RWPE1 (cell line): ENCODE results near the gene PLA2G1B.

Experiments
- CTCF ChIA-PET: fragments of 350-600 bp; sonication (Branson Sonifier 250); formaldehyde crosslinking; extraction: SDS; loops from one replicate; lab custom pipeline; 2021; lab: Yijun Ruan, JAX
- POLR2A ChIA-PET: fragments of 400-600 bp; formaldehyde crosslinking; extraction: SDS; loops from one replicate; lab custom pipeline; 2020; ENCODE audit warnings: antibody characterized with exemption; ENCODE audit not compliant: low non-redundant PET; lab: Yijun Ruan, JAX
- DNase-seq: peaks from one replicate; pipeline ENCODE4 v3.0.0; 2012; ENCODE audit warnings: low spot score
- H3K27ac ChIP-seq: fragments of 450-650 bp; 2 replicates; pipeline ENCODE4 v1.5.1; 2017
- TF ChIP-seq, protein P1 (sequence below): fragments of 450-650 bp; conservative IDR thresholded peaks from 2 replicates; pipeline ENCODE4 v1.5.1; 2017; ENCODE audit warnings: low read depth, mild to moderate bottlenecking

The PLA2G1B gene

DNA sequence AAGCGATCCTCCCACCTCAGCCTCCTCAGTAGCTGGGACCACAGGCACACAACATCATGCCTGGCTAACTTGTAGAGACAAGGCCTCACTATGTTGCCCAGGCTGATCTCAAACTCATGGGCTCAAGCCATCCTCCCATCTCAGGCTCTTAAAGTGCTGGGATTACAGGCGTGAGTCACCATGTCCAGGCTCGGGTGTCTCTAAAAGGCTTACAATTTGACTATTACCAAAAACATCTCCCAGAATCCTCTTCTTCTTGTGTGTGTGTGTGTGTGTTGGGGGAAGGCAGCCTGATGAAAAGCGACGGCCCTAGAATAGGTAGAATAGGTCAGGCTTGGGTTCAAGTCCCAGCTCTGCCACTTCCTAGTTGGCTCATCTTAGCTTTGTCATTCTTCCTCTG lies 24.5 kb upstream of the PLA2G1B start:
- POLR2A ChIA-PET, result no interaction called here
- no peak overlapping the region for H3K27ac ChIP-seq
- TF ChIP-seq, protein P1, sequence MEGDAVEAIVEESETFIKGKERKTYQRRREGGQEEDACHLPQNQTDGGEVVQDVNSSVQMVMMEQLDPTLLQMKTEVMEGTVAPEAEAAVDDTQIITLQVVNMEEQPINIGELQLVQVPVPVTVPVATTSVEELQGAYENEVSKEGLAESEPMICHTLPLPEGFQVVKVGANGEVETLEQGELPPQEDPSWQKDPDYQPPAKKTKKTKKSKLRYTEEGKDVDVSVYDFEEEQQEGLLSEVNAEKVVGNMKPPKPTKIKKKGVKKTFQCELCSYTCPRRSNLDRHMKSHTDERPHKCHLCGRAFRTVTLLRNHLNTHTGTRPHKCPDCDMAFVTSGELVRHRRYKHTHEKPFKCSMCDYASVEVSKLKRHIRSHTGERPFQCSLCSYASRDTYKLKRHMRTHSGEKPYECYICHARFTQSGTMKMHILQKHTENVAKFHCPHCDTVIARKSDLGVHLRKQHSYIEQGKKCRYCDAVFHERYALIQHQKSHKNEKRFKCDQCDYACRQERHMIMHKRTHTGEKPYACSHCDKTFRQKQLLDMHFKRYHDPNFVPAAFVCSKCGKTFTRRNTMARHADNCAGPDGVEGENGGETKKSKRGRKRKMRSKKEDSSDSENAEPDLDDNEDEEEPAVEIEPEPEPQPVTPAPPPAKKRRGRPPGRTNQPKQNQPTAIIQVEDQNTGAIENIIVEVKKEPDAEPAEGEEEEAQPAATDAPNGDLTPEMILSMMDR, result no peak
- CTCF ChIA-PET, result interaction anchor here (0.7 to 2.3 kb wide), 3 partner anchors 35 to 93 kb away, joined by 3 to 10 read pairs (median 3); no protein-coding TSS in a partner anchor
- no peak for DNase-seq

DNA sequence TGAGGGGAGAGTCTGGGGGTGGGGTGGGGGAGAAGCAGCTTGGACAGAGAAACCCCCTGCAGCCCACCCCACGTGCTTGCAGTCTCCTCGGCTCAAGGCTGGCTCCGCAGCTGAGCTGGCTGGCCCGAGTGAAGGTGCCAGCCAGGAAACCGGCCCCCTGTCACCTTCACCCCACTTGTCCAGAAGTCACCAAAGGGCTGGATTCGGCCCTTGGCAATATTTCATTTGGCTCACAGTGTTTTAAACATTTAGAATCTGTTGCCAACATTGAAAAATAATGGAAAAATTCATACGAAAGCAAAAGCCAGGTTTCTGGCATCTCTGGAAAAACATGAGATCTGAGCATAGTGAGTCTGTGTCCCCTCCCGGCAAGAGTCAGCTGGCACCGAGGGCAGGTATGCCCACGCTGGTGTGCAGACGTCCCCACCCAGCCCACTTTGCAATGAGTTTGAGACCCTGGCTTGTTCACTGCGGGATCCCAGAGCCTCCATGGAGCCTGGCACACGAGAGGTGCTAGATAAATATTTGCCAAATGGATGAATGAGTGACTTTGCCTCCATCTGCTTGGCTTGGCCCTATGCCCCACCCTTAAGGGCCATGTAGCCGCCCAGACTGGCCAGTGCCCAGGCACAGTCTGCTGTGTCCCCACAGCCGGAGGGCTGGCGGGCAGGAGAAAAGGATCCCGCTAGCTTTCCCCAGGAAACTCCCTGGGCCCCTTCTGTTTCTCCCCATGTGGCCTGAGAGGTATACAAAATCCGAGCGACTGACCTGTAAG lies 23.2 kb upstream of the PLA2G1B start:
- no peak overlapping the region for H3K27ac ChIP-seq
- no peak for DNase-seq
- POLR2A ChIA-PET, result no interaction called here
- CTCF ChIA-PET, result interaction anchor here (0.6 kb wide), 1 partner anchor 59 kb away, joined by 5 read pairs; no protein-coding TSS in a partner anchor
- TF ChIP-seq, protein P1, result no peak

DNA sequence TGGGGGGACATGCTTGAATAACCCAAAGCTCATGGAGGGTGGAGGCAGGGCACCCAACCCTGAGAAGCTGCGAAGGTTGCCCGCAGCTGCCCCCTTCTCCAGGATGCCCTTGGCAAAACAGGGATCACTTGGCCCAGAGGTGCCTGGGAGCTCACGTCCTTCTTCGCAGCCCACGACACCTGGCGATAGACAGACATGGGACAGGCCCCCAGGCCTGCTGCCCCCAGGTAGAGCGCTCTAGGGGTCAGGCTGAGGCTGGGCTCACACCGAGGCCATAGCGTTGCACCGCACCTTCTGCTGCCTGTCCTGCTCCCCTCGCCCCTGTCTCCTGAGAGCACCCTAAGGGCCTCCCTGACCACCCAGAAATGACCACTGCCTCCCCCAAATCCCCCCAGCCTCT lies 20.2 kb upstream of the PLA2G1B start:
- POLR2A ChIA-PET, result no interaction called here
- CTCF ChIA-PET, result interaction anchor here (0.9 kb wide), 1 partner anchor 13 kb away, joined by 4 read pairs; no protein-coding TSS in a partner anchor
- H3K27ac ChIP-seq, result no peak overlapping the region
- TF ChIP-seq, protein P1, result no peak
- no peak for DNase-seq

DNA sequence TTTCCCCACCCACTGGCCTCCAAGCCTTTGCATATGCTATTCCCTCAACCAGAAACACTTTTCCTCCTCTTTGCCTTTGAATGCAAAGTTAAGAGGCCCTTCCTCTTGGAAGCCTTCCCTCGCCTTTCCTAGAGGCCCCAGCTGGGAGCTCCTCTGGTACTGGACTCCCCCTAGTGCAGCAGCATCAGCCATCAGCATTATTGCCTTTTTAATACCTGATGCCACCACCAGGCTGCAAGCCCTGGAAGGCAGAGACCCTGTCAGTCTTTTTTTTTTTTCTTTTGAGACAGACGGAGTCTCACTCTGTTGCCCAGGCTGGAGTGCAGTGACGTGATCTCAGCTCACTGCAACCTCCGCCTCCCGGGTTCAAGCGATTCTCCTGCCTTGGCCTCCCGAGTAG lies 19.1 kb upstream of the PLA2G1B start:
- TF ChIP-seq, protein P1, result no peak
- CTCF ChIA-PET, result interaction anchor here (0.6 to 0.8 kb wide), 5 partner anchors 89 to 423 kb away, joined by 3 to 6 read pairs (median 3); no protein-coding TSS in a partner anchor
- POLR2A ChIA-PET, result no interaction called here
- no peak for DNase-seq
- H3K27ac ChIP-seq, result no peak overlapping the region

DNA sequence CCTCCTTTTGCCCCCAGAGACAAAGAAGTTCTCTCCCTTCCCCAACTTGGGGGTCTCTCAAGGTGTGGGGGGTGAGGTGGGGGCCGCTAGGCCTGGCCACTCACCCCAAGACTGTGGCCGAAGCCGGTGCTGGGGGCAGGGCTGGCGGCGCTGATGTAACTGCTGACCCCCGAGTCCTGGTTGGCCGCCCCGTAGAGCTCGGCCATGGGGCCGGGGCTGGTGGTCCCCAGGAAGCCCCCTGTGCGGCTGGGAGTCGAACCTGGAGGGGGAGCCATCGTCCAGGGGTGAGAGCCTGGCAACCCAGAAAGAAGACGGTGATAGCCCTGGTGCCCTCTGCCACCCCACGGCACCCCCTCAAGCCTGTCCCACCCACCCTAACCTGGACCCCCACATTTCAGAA lies 18.5 kb upstream of the PLA2G1B start:
- ChIA-PET POLR2A (no interaction called here), CTCF (interaction anchor here (0.6 to 0.8 kb wide), 5 partner anchors 40 to 423 kb away, joined by 3 to 6 read pairs (median 4); no protein-coding TSS in a partner anchor)
- TF ChIP-seq, protein P1, result no peak
- H3K27ac ChIP-seq, result no peak overlapping the region
- no peak for DNase-seq

DNA sequence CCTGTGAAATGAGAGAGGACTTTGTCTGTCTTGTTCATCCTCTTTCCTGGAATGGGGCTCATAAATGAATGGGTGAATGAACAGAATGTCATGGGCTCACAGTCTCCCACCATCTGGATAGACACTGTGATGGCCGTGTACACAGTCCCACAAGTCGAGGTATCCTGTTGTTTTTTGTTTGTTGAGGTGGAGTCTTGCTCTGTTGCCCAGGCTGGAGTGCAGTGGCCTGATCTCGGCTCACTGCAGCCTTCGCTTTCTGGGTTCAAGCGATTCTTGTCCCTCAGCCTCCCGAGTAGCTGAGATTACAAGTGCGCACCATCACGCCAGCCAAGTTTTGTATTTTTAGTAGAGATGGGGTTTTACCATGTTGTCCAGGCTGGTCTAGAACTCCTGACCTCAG lies 16.1 kb upstream of the PLA2G1B start:
- DNase-seq, result no peak
- ChIA-PET CTCF (no interaction called here), POLR2A (no interaction called here)
- TF ChIP-seq, protein P1, result no peak
- no peak overlapping the region for H3K27ac ChIP-seq
